HG03025 (cell line): ENCODE results near the gene FBLN1.
"Not testable (repeated sequence)": the region's sequence is repeated elsewhere in the genome, so short reads cannot be mapped to it uniquely, and the experiment has no call there.

Experiments
- ATAC-seq: cut with Tn5 transposase; IDR thresholded peaks from one replicate; pipeline ENCODE4 v1.9.1; 2021; ENCODE audit warnings: mild to moderate bottlenecking, moderate library complexity; ENCODE audit not compliant: unreplicated experiment, low FRiP score

Gene FBLN1

GRCh38 chr22:45599836-45600577 is 97.3 kb downstream of the FBLN1 start:
- no peak for ATAC-seq

DNA sequence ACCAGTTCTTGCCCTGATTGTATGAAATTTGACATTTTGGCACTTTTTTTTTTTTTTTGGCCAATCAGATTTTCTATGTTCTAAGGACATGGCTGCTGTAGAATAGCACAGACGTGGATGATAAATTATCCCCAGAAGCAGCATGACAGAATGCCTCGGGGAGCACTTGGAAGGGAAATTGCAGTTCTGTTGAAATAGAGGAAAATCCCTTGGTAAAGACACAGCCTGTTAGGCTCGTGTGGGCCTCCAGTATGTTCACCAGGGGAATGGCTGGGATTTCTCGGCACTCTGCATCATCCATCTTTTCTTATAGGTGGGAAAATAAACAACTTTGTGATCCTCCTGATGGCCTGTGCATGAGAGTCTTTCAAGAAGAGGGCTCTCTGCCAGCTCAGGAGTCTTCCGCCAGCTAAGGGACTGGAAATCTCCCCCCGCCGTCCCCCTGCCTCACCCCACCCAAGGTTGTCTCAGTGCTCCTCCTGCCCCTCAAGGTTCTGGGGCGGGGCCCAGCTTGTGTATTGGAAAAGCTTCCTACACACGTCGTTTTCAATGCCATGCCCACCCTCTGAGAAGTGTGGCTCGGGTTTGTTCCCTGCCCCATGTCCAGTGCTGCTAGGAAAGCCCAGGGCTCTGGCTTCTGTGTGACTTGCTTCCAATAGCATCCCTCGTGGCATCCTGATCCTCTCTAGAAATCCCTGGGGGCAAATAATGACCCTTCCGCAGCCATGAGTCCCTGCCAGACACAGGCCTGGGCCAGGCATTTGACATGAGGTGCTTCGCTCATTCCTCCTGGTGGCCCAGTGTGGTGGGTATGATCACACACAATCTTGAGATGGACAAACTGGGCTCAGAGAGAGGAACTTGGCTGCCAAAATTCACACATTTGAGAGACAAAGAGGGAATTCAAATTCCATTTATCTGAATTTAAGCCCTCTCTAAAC is 98.4 kb downstream of the FBLN1 start:
- no peak for ATAC-seq

DNA sequence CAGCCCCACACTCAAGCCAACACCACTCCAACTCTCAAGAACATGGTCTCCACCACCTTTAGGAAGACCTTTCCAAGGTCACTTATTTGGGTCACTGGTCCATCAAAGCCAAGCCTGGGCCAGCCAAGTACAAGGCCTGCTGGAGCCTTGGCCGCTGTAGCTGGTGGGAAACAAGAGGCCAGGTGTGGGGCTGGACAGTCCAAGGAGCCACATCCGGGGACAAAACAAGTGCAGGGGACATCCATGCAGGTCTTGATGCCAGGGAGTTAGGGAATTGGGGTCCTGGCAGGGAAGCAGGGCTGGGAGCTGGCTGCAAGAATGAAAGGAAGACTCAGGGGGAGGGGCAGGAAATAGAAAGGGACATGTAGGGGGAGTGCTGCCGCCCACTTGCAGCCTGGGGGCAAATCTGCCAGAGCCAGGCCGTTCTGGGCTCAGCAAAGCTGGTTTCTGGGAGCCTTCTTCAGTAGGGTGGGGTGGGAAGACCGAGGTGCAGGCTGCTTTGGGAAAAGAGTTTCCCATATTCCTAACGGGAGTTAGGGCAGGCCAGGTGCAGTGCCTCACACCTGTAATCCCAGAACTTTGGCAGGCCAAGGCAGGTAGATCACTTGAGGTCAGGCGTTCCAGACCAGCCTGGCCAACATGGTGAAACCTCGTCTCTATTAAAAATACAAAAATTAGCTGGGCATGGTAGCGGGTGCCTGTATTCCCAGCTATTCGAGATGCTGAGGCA is 99.5 kb downstream of the FBLN1 start:
- no peak for ATAC-seq

DNA sequence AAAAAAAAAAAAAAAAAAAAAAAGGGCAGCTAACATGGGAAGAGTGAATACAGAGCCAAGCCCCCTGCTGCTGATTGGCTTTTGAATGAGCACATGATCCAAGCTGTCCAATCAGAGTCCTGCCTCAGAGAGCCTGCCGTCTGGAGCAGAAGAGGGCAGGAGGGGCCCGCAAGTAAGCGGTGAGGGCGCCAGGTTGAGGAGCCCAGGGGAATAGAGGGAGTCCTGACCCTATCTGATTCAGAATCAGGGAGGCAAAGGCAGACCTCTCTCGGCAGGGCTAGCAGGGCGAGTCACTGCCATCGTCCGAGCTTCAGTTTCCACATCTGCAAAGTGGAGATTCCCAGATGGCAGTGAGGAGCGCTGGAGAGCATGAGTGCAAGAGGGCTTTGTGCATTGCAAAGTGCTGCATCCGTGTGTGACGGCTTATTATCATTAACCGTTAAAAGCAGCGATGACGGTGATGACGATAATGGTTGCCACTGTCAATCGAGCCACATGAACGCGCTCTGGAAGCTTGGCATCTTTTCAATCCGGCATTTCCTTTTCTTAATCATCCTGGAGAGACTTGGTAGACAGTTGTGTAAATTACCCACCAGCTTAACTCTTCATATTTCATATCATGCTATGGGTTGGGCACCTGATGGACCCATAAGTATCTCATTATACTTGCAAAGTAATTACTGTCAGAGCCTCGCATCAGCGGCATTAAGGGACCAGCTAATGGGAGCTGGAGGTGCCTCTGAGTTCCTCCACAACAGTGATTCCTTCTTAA is 100.3 kb downstream of the FBLN1 start:
- ATAC-seq: no peak

GRCh38 chr22:45603619-45604018 is 100.9 kb downstream of the FBLN1 start:
- no peak for ATAC-seq

- ATAC-seq: not testable (repeated sequence)
Observed at GRCh38 chr22:45608045-45608444, 105.4 kb downstream of the FBLN1 start.

- no peak for ATAC-seq
Observed at GRCh38 chr22:45608763-45609180, 106.1 kb downstream of the FBLN1 start.

GRCh38 chr22:45612451-45612901 is 109.8 kb downstream of the FBLN1 start:
- ATAC-seq: no peak

GRCh38 chr22:45612940-45613339 is 110.3 kb downstream of the FBLN1 start:
- no peak for ATAC-seq

DNA sequence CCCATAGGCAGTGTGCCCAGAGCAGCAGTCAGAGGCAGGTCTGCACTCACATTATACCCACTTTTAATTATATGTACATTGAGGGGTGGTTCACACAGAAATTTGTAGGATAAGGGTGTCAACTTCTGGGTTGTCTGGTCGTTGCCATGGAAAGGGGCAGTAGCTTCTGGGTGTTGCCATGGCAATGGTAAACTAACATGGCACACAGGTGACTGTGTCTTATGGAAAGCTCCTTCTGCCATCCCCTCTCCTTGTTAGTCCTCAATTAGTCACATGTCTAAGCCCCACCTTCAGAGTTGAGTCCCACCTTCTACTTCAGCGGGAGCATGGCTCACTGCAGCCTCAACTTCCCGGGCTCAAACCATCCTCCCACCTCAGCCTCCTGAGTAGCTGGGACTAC is 112.7 kb downstream of the FBLN1 start:
- ATAC-seq: no peak

- no peak for ATAC-seq
Observed at GRCh38 chr22:45616432-45616831, 113.7 kb downstream of the FBLN1 start.

DNA sequence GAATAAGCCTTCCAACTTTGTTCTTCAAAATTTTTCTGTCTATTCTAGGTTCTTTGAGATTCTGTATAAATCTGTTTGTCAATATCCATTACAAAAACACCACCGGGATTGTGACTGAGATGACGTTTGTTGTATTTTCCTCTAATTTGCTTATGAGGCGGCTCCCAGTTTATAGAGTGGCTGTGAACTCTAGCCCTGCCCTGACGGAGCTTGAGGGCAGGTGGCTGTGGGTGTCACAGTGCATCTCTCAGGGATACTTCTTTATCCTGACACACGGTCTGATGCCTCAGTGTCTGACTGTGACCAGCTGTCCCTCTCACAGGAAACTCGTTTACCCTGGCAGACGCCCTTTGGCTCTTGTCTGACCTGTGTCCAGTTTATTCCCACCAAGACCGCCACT is 115.3 kb downstream of the FBLN1 start:
- no peak for ATAC-seq

DNA sequence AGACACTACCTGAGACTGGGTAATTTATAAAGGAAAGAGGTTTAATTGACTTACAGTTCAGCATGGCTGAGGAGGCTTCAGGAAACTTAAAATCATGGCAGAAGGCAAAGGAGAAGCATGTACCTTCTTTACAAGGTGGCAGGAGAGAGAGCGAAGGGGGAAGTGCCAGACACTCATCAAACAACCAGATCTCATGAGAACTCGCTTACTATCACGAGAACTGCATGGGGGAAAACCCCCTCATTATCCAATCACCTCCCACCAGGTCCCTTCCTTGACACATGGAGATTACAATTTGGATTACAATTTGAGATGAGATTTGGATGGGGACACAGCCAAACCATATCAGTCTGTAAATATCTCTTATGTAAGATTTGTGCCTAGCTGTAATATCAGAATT is 118.0 kb downstream of the FBLN1 start:
- no peak for ATAC-seq

DNA sequence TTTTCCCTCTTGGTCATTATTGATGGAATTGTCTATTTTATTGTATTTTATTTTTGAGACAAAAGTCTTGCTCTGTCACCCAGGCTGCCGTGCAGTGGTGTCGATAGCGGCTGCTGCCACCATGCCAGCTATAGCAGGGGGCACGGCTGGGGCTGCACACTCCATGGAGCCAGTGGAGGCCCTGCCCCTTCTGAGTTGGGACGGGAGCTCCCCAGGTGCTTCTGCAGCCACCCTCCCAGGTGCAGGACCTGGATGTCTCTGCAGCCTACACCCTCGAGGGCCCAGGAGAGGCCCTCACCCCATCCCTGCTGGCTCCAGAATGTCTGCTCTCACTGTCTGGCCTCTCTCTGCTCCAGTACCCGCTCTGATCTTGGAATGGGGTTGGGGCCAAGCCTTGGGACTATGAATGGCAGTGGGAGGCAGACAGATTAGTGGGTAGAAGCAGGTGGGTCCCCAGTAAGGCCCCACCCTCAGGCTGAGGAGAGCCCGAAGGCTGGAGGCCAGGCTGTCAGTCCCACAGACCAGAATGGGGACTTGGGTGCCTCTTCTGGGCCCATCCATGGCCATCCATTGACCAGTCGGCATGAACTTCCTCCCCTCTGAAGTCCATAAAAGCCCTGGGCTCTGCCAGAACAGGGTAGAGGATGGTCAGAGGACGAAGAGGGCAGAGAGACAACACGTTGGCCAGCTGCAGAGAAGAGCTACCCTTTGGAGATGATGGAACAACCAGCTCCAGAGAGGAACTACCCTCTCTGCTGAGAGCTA is 119.3 kb downstream of the FBLN1 start:
- no peak for ATAC-seq

DNA sequence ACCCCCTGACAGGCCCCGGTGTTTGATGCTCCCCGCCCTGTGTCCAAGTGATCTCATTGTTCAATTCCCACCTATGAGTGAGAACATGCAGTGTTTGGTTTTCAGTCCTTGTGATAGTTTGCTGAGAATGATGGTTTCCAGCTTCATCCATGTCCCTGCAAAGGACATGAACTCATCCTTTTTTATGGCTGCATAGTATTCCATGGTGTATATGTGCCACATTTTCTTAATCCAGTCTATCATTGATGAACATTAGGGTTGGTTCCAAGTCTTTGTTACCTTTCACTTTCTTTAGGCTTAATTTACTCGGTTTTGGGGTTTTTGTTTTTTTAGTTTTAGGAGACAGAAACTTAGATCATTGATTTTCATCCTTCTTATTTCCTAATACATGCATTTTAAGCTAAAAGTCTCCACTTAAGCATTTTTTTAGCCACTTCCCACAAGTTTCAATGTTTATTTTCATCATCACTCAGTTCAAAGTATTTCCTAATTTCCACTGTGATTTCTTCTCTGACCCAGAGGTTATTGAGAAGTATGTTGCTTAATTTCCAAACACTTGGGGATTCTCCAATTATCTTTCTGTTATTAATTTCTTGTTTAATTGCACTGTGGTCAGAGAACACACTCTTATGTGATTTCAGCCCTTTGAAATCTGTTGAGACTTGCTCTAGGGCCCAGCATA is 120.9 kb downstream of the FBLN1 start:
- not testable (repeated sequence) for ATAC-seq

DNA sequence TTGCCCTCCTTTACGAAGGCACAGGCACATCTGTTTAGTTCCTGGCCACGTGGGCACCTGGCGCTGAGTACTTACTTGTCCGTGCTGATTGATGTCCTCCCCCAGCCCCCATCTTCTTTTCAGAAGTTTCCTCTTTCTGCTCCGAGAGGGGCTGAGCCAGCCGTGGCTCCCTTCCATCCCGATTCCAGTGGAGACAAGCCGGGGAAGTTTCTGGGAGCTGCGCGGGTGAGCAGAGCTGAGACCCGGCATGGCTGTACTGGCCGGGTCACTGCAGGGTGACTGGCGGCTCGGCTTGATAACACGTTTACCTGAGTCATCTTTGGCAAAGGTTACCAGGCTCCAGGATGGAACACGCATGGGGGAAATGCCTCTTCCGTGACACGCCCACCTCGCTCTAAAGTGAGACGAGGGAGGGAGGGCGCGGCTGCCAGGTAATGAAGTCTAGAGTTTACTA is 123.5 kb downstream of the FBLN1 start:
- no peak for ATAC-seq

DNA sequence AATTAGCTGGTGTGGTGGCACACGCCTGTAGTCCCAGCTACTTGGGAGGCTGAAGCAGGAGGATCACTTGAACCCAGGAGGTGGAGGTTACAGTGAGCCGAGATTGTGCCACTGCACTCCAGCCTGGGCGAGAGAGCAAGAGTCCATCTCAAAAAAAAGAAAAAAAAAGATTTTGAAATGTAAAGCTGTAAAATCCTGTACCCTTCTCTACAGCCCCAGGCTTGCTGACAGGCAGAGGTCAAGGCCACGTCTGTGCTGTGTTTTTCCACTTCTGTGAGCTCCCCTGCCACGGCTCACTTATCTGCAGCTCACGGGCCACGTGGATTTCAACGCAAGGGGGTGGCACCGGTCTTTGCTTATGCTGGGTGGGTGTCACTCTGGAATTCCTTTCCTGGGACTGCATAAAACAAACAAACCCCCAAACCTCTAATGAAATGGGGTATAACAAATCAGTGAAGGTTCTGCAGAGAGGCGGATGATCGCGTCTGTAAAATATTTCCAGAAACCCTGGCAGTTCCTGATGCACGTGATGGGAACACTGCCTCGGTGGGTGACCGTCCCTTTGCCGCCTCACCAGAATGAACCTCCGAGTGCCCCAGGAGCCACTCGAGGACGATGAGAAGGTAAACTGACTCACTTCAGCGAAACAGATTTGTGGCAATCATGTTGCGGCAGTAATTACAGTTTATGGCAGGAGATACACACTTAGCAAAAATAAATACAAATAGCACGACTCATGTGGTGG is 125.0 kb downstream of the FBLN1 start:
- no peak for ATAC-seq

DNA sequence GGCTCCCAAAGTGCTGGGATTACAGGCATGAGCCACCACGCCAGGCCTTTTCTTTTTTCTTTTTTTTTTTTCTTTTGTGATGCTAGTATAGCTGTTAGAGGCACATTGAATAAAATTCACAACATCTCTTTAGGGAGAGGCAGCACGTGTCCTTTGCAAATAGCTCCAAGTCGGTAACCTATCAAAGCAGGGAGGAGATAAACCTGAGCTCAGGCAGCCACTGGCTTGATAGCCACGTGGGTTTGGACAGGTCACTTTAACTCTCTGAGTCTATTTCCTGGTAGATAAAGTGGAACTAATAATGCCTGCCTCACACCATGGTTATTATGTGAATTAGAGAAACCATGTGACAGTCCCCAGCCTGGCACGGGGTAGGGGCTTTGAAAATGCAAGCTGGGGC is 125.8 kb downstream of the FBLN1 start:
- no peak for ATAC-seq
